ENCODE measurements around the gene PLCE1. TPM values are rescaled to one million over a fixed set of nuclear protein-coding genes. Genes with fewer than 3 reads are reported as not detected.

Gene PLCE1
- total and polyA plus RNA-seq, 2 of the 4 experiments (the other 2 are of a cell fraction), result 2.2 to 4.5 TPM

GRCh38 chr10:93997546-93997945, 3.8 kb downstream of the PLCE1 start:
- Histone ChIP-seq H2BK15ac (ENCODE audit: low read depth, low read length) (no peak overlapping the region), H3K4me2 (ENCODE audit: low read depth, low read length) (no peak overlapping the region), H3K18ac (ENCODE audit: low read depth, low read length) (no peak overlapping the region), H3K4me3 (ENCODE audit: insufficient read depth, low read depth, low read length) (no peak overlapping the region), H3K4ac (ENCODE audit: low read depth, low read length) (no peak overlapping the region), H4K20me1 (ENCODE audit: insufficient read depth, low read length) (no peaks in the 10 kb centered on the region), H2BK120ac (ENCODE audit: low read depth, low read length) (no peak overlapping the region), H3K36me3 (ENCODE audit: control insufficient read depth, insufficient read depth, low read length) (no peaks in the 10 kb centered on the region), H3K9me3 (ENCODE audit: control insufficient read depth, insufficient read depth, low read length) (no peaks in the 10 kb centered on the region), H2BK5ac (ENCODE audit: low read depth, low read length, poor library complexity, severe bottlenecking) (no peak overlapping the region), H4K91ac (ENCODE audit: insufficient read depth, low read depth, low read length) (no peak overlapping the region), H3K23ac (ENCODE audit: low read depth, low read length) (no peak overlapping the region), H3K14ac (replicated peaks; ENCODE audit: low read depth, low read length) (no peak overlapping the region), H2AFZ (replicated peaks; ENCODE audit: low read length, poor library complexity) (no peak overlapping the region), H2AK5ac (ENCODE audit: low read depth, low read length) (no peak overlapping the region), H2BK20ac (ENCODE audit: low read depth, low read length) (no peak overlapping the region), H3K9me1 (ENCODE audit: insufficient read depth, low read length) (peaks cover 6% of the 10 kb centered on the region; the same call in 1 of the 2 replicates), H3K79me1 (ENCODE audit: low read depth in 1 of 2, low read length in 2 of 2) (no peaks in the 10 kb centered on the region), H4K5ac (ENCODE audit: low read depth, low read length) (no peak overlapping the region), H4K8ac (ENCODE audit: low read depth in 2 of 2, low read length in 2 of 2) (no peak overlapping the region), H3K9ac (ENCODE audit: low read depth, low read length) (no peak overlapping the region), H3K4me1 (ENCODE audit: control insufficient read depth, insufficient read depth, low read length) (no peaks in the 10 kb centered on the region; the same call in none of the 2 replicates), H3K56ac (ENCODE audit: extremely low read depth, insufficient read depth, low read length) (no peak overlapping the region), H3K27me3 (ENCODE audit: control insufficient read depth, insufficient read depth, low read length) (peaks cover 6% of the 10 kb centered on the region; the same call in 1 of the 2 replicates), H3K27ac (ENCODE audit: insufficient read depth, low read length) (no peak overlapping the region), H2AK9ac (replicated peaks; ENCODE audit: low read depth, low read length, poor library complexity) (no peak overlapping the region)
- DNase-seq (no peak), ATAC-seq (ENCODE audit: low read depth) (no peak)
- dilution Hi-C loops (cut with HindIII; ENCODE audit: low sequenced_read_pairs, unreplicated experiment) (no loop called here), in situ Hi-C loops (cut with MboI; ENCODE audit: low sequenced_read_pairs) (no loop called here), intact Hi-C loops (cut with micrococcal nuclease) (loop anchor here (10.0 kb wide), 2 partner anchors 207 to 317 kb away; no protein-coding TSS in a partner anchor)
- BruUV-seq (replicated peaks), result no TSS peak
- TF ChIP-seq RFX5 (IDR thresholded peaks at IDR 0.05; ENCODE audit: low read depth, low read length) (no peak), MXI1 (IDR thresholded peaks at IDR 0.05; ENCODE audit: borderline replicate concordance, low read depth, low read length) (no peak), FOS (IDR thresholded peaks at IDR 0.05; ENCODE audit: low read depth, low read length) (no peak), NFE2L2 (IDR thresholded peaks at IDR 0.05; ENCODE audit: low read depth, low read length) (no peak), RAD21 (IDR thresholded peaks at IDR 0.05; ENCODE audit: low read length) (no peak), USF2 (IDR thresholded peaks at IDR 0.05; ENCODE audit: low read depth, low read length) (no peak), POLR2A (IDR thresholded peaks at IDR 0.05; ENCODE audit: low read depth, low read length) (no peak), RCOR1 (IDR thresholded peaks at IDR 0.05; ENCODE audit: insufficient replicate concordance, low read length) (no peak), CEBPB (IDR thresholded peaks at IDR 0.05; ENCODE audit: low read depth, low read length) (no peak), SMC3 (IDR thresholded peaks at IDR 0.05; ENCODE audit: low read depth, low read length) (no peak), ELK1 (IDR thresholded peaks at IDR 0.05; ENCODE audit: borderline replicate concordance, low read depth, low read length) (no peak), CTCF (conservative IDR thresholded peaks at IDR 0.05; ENCODE audit: low read depth, low read length) (no peak)
- POLR2A ChIA-PET (ENCODE audit: unreplicated experiment), result interaction anchor here (0.6 kb wide), 1 partner anchor 79 kb away, joined by 7 read pairs; no protein-coding TSS in a partner anchor
- WGBS, 2 experiments (ENCODE audit: extremely low coverage in 2 of 2, insufficient read length in 1 of 2), result no CpG with 5 or more reads among the region's 2 CpGs
- CTCF ChIA-PET, result interaction anchor here (0.6 kb wide), 1 partner anchor 44 kb away, joined by 6 read pairs; no protein-coding TSS in a partner anchor
